ENCODE results near the gene PRR14.
A peak's percentile ranks its signal among the peaks of the same experiment; 100 is the strongest.

PRR14 gene

DNA sequence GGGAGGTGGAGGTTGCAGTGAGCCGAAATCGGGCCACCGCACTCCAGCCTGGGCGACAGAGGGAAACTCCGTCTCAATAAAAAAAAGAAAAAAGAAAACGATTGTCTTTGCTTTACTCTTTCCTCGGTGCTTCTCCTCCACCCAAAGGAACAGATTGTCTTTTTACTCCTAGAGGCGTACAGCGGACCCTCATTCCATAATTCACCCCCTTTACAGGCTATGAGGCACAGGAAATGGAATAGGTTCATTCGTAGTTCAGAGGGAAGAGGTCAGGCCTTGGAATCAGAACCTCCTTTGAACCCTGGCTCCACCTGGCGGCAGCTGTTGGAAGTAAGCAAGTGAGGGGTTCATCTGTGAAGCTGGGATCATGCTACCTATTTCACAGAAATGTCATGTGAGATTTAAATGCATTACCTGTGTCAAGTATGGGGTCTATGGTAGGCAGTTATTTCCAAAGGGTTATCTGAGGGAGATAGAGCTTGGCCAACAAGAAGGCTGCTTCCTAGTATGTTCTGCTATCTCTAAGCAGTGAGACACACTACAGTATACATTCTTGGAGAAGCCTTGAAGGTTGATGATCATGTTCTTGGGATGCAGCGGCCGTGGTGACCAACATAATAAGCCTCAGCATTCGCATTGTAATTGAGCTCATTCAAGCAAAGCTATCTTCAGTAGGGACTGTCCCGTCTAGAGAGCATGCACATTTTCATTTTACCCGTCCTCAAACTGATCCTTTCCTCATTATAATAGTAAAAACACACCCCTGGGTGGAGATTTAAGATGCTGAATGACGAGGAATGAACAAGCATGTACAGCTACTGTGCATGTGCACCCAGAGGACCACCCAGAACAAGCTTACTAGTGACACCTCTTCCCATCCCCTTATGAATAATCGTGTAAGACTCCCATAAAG is 21.9 kb upstream of the PRR14 start:
- H3K4me1 ChIP-seq (ENCODE audit: control insufficient read depth, insufficient read depth, low read length), result no peaks in the 10 kb centered on the region
- no peaks in the 10 kb centered on the region for H3K9me3 ChIP-seq (ENCODE audit: control insufficient read depth, insufficient read depth, low read depth, low read length)
- no peak overlapping the region for H3K4me3 ChIP-seq (ENCODE audit: low read depth, low read length)
- ChIA-PET POLR2A (interaction anchor here (0.6 to 2.0 kb wide), 3 partner anchors 19 to 164 kb away, joined by 3 to 7 read pairs (median 3); partner anchors contain the start of gene ZNF689), CTCF (interaction anchor here (0.5 to 6.6 kb wide), 40 partner anchors 8 to 589 kb away, joined by 3 to 79 read pairs (median 4); partner anchors contain the start of genes DCTPP1, PRR14, TBX6 and ZNF689)
- no peaks in the 10 kb centered on the region for H3K36me3 ChIP-seq (ENCODE audit: control insufficient read depth in 2 of 2, insufficient read depth in 1 of 2, low read length in 2 of 2)
- no peak overlapping the region for H3K27ac ChIP-seq (ENCODE audit: extremely low read depth, low read depth, low read length)
- TF ChIP-seq ZNF629 (tag by site-specific recombination; IDR thresholded peaks at IDR 0.05), result peak; percentile 30; the same call in 1 of the 2 replicates
- no peak for TF ChIP-seq ZNF777 (tag by site-specific recombination; IDR thresholded peaks at IDR 0.05; ENCODE audit: borderline replicate concordance)
- no peak for TF ChIP-seq ZNF48 (tag by site-specific recombination; IDR thresholded peaks at IDR 0.05)
- TF ChIP-seq SALL2 (tag by site-specific recombination; IDR thresholded peaks at IDR 0.05; ENCODE audit: borderline replicate concordance), result no peak
- TF ChIP-seq IKZF3 (tag by site-specific recombination; IDR thresholded peaks at IDR 0.05), result peak; percentile 96
- TF ChIP-seq ZNF133 (tag by site-specific recombination; IDR thresholded peaks at IDR 0.05), result no peak
- peak; percentile 42; the same call in 1 of the 2 replicates for TF ChIP-seq SP7 (tag by site-specific recombination; IDR thresholded peaks at IDR 0.05)
- no peak for TF ChIP-seq ZBTB48 (tag by site-specific recombination; IDR thresholded peaks at IDR 0.05)
- no peak for TF ChIP-seq ZNF791 (tag by site-specific recombination; IDR thresholded peaks at IDR 0.05)
- no peak for TF ChIP-seq ZNF549 (tag by site-specific recombination; IDR thresholded peaks at IDR 0.05)
- no peak for TF ChIP-seq KLF1 (tag by site-specific recombination; IDR thresholded peaks at IDR 0.05)
- no peak for TF ChIP-seq ZNF121 (tag by site-specific recombination; IDR thresholded peaks at IDR 0.05)
- TF ChIP-seq ZNF626 (tag by site-specific recombination; IDR thresholded peaks at IDR 0.05), result no peak
- no peak for TF ChIP-seq ZNF202 (tag by site-specific recombination; IDR thresholded peaks at IDR 0.05; ENCODE audit: borderline replicate concordance)
- no peak for TF ChIP-seq ZFP37 (tag by site-specific recombination; IDR thresholded peaks at IDR 0.05)
- TF ChIP-seq ZBTB21 (tag by site-specific recombination; IDR thresholded peaks at IDR 0.05), result no peak; the same call in 1 of the 2 replicates
- TF ChIP-seq ZNF473 (tag by site-specific recombination; IDR thresholded peaks at IDR 0.05), result no peak
- no peak for TF ChIP-seq ZNF112 (tag by site-specific recombination; IDR thresholded peaks at IDR 0.05)
- no peak for TF ChIP-seq ZNF274 (IDR thresholded peaks at IDR 0.05; ENCODE audit: low read length)
- no peak for TF ChIP-seq ZNF274 (tag by site-specific recombination; IDR thresholded peaks at IDR 0.05; ENCODE audit: borderline replicate concordance)
- TF ChIP-seq ZNF175 (tag by site-specific recombination; IDR thresholded peaks at IDR 0.05), result no peak
- peak; percentile 89 for TF ChIP-seq TCF7L2 (IDR thresholded peaks at IDR 0.05; ENCODE audit: borderline replicate concordance, low read depth, low read length)
- TF ChIP-seq, protein P1, sequence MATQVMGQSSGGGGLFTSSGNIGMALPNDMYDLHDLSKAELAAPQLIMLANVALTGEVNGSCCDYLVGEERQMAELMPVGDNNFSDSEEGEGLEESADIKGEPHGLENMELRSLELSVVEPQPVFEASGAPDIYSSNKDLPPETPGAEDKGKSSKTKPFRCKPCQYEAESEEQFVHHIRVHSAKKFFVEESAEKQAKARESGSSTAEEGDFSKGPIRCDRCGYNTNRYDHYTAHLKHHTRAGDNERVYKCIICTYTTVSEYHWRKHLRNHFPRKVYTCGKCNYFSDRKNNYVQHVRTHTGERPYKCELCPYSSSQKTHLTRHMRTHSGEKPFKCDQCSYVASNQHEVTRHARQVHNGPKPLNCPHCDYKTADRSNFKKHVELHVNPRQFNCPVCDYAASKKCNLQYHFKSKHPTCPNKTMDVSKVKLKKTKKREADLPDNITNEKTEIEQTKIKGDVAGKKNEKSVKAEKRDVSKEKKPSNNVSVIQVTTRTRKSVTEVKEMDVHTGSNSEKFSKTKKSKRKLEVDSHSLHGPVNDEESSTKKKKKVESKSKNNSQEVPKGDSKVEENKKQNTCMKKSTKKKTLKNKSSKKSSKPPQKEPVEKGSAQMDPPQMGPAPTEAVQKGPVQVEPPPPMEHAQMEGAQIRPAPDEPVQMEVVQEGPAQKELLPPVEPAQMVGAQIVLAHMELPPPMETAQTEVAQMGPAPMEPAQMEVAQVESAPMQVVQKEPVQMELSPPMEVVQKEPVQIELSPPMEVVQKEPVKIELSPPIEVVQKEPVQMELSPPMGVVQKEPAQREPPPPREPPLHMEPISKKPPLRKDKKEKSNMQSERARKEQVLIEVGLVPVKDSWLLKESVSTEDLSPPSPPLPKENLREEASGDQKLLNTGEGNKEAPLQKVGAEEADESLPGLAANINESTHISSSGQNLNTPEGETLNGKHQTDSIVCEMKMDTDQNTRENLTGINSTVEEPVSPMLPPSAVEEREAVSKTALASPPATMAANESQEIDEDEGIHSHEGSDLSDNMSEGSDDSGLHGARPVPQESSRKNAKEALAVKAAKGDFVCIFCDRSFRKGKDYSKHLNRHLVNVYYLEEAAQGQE (tag by site-specific recombination; IDR thresholded peaks at IDR 0.05), result no peak
- no peak for TF ChIP-seq ZNF521 (tag by site-specific recombination; IDR thresholded peaks at IDR 0.05)
- no peak for TF ChIP-seq KLF16 (tag by site-specific recombination; IDR thresholded peaks at IDR 0.05)
- TF ChIP-seq, protein P2, sequence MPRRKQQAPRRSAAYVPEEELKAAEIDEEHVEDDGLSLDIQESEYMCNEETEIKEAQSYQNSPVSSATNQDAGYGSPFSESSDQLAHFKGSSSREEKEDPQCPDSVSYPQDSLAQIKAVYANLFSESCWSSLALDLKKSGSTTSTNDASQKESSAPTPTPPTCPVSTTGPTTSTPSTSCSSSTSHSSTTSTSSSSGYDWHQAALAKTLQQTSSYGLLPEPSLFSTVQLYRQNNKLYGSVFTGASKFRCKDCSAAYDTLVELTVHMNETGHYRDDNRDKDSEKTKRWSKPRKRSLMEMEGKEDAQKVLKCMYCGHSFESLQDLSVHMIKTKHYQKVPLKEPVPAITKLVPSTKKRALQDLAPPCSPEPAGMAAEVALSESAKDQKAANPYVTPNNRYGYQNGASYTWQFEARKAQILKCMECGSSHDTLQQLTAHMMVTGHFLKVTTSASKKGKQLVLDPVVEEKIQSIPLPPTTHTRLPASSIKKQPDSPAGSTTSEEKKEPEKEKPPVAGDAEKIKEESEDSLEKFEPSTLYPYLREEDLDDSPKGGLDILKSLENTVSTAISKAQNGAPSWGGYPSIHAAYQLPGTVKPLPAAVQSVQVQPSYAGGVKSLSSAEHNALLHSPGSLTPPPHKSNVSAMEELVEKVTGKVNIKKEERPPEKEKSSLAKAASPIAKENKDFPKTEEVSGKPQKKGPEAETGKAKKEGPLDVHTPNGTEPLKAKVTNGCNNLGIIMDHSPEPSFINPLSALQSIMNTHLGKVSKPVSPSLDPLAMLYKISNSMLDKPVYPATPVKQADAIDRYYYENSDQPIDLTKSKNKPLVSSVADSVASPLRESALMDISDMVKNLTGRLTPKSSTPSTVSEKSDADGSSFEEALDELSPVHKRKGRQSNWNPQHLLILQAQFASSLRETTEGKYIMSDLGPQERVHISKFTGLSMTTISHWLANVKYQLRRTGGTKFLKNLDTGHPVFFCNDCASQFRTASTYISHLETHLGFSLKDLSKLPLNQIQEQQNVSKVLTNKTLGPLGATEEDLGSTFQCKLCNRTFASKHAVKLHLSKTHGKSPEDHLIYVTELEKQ (tag by site-specific recombination; IDR thresholded peaks at IDR 0.05; ENCODE audit: borderline replicate concordance), result no peak
- no peak for TF ChIP-seq ZNF211 (tag by site-specific recombination; IDR thresholded peaks at IDR 0.05; ENCODE audit: low read depth)
- TF ChIP-seq, protein P3, sequence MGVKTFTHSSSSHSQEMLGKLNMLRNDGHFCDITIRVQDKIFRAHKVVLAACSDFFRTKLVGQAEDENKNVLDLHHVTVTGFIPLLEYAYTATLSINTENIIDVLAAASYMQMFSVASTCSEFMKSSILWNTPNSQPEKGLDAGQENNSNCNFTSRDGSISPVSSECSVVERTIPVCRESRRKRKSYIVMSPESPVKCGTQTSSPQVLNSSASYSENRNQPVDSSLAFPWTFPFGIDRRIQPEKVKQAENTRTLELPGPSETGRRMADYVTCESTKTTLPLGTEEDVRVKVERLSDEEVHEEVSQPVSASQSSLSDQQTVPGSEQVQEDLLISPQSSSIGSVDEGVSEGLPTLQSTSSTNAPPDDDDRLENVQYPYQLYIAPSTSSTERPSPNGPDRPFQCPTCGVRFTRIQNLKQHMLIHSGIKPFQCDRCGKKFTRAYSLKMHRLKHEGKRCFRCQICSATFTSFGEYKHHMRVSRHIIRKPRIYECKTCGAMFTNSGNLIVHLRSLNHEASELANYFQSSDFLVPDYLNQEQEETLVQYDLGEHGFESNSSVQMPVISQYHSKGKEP (tag by site-specific recombination; IDR thresholded peaks at IDR 0.05), result no peak
- no peak; the same call in 1 of the 2 replicates for TF ChIP-seq ZEB2 (tag by site-specific recombination; IDR thresholded peaks at IDR 0.05)
- no peak for TF ChIP-seq ZSCAN23 (tag by site-specific recombination; IDR thresholded peaks at IDR 0.05)
- no peak for TF ChIP-seq ZNF677 (tag by site-specific recombination; IDR thresholded peaks at IDR 0.05)
